ENCODE results near the gene TRIM3. TPM values are rescaled to one million over a fixed set of nuclear protein-coding genes. Genes with fewer than 3 reads are reported as not detected.

Gene TRIM3
- total and polyA plus RNA-seq, 2 of the 4 experiments (the other 2 are of a cell fraction) = 13.8 to 22.3 TPM

GRCh38 chr11:6453152-6453551 lies 20.6 kb downstream of the TRIM3 start:
- Histone ChIP-seq H2AK9ac (replicated peaks; ENCODE audit: low read depth, low read length, poor library complexity) (no peak overlapping the region), H3K4me1 (ENCODE audit: control insufficient read depth, insufficient read depth, low read length) (no peaks in the 10 kb centered on the region), H2BK20ac (ENCODE audit: low read depth, low read length) (no peak overlapping the region), H3K4me2 (ENCODE audit: low read depth, low read length) (no peak overlapping the region), H3K27ac (ENCODE audit: insufficient read depth, low read length) (no peak overlapping the region), H3K18ac (ENCODE audit: low read depth, low read length) (no peak overlapping the region), H3K4ac (ENCODE audit: low read depth, low read length) (no peak overlapping the region), H2BK120ac (ENCODE audit: low read depth, low read length) (no peak overlapping the region), H2BK15ac (ENCODE audit: low read depth, low read length) (no peak overlapping the region), H3K9ac (ENCODE audit: low read depth, low read length) (no peak overlapping the region), H2BK5ac (ENCODE audit: low read depth, low read length, poor library complexity, severe bottlenecking) (no peak overlapping the region), H4K91ac (ENCODE audit: insufficient read depth, low read depth, low read length) (no peak overlapping the region), H3K27me3 (ENCODE audit: control insufficient read depth, insufficient read depth, low read length) (no peaks in the 10 kb centered on the region), H4K20me1 (ENCODE audit: insufficient read depth, low read length) (no peaks in the 10 kb centered on the region; the same call in 1 of the 2 replicates), H4K8ac (ENCODE audit: low read depth in 2 of 2, low read length in 2 of 2) (no peak overlapping the region), H3K36me3 (ENCODE audit: control insufficient read depth, insufficient read depth, low read length) (peaks cover 59% of the 10 kb centered on the region), H3K14ac (replicated peaks; ENCODE audit: low read depth, low read length) (no peak overlapping the region), H3K4me3 (ENCODE audit: insufficient read depth, low read depth, low read length) (no peak overlapping the region), H3K79me1 (ENCODE audit: low read depth in 1 of 2, low read length in 2 of 2) (peaks cover 0 to 4% of the 10 kb centered on the region in 2 experiments; a peak in 2 of 4 replicates), H3K9me3 (ENCODE audit: control insufficient read depth, insufficient read depth, low read length) (no peaks in the 10 kb centered on the region), H3K9me1 (ENCODE audit: insufficient read depth, low read length) (peaks cover 4% of the 10 kb centered on the region; the same call in 1 of the 2 replicates), H2AFZ (replicated peaks; ENCODE audit: low read length, poor library complexity) (no peak overlapping the region), H3K23ac (ENCODE audit: low read depth, low read length) (no peak overlapping the region), H3K56ac (ENCODE audit: extremely low read depth, insufficient read depth, low read length) (no peak overlapping the region), H4K5ac (ENCODE audit: low read depth, low read length) (no peak overlapping the region), H2AK5ac (ENCODE audit: low read depth, low read length) (no peak overlapping the region)
- ChIA-PET POLR2A (ENCODE audit: unreplicated experiment) (no interaction called here), CTCF (interaction anchor here (1.4 to 2.6 kb wide), 3 partner anchors 9 to 74 kb away, joined by 3 to 11 read pairs (median 7); no protein-coding TSS in a partner anchor)
- no peak for ATAC-seq (ENCODE audit: low read depth)
- BruUV-seq (replicated peaks) = no TSS peak
- 100% methylated on average over 1 of the region's 2 CpGs; no CpG with 5 or more reads in 1 of the 2 experiments for WGBS, 2 experiments (ENCODE audit: extremely low coverage in 2 of 2, insufficient read length in 1 of 2)
- in situ Hi-C loops (cut with MboI; ENCODE audit: low sequenced_read_pairs) (no loop called here), intact Hi-C loops (cut with micrococcal nuclease) (no loop called here), dilution Hi-C loops (cut with HindIII; ENCODE audit: low sequenced_read_pairs, unreplicated experiment) (no loop called here)
- TF ChIP-seq RFX5 (IDR thresholded peaks at IDR 0.05; ENCODE audit: low read depth, low read length) = no peak
- TF ChIP-seq MAFK (IDR thresholded peaks at IDR 0.05; ENCODE audit: low read depth, low read length) = peak; percentile 58
- TF ChIP-seq NFE2L2 (IDR thresholded peaks at IDR 0.05; ENCODE audit: low read depth, low read length) = no peak
- no peak for DNase-seq
